DMS 273 (cell line): ENCODE measurements around the gene NDUFAF4.

ENCODE experiments used
- DNase-seq: peaks from one replicate; lab custom pipeline; 2025; ENCODE audit not compliant: unreplicated experiment; lab: John Stamatoyannopoulos, UW

The NDUFAF4 gene

DNA sequence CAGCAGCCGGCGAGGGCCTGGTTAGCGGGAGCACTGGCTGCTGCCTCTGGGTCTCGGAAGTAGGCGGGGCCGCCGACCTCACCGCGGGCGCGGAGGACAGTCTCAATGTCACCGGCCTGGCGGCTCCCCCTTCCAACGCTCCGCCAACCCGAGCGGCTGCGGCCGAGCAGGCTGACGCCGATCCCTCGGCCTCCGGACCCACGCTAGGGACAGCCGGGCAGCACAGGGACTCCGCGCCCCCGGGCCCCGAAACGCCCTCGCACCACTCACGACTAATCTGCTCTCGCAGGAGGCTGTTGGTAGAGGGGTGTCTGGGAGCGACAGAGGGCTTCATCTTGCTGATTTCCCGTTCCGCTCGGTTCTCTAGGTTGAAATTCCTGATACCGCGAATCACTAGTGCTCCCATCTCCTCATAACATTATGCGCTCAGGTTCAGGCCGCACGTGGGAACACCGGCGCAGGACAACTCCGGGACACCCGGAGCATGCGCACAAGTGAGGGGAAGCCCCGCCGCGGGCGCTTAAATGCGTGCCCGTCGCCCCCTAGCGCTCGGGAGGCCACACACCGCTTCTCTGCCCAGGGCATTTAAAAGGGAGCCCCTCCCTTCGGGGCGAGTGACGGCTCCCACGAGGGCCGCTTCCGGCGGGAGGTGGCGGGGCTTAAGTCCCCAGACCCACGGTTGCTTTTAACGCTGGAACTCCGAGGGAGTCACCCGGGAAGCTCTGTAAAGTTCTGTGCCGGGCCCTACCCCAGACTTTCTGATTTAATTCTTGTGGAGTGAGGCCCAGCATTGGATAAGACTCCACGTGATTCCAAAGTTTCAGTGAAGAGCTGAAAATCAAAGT lies at the start of gene NDUFAF4:
Gene NDUFAF4, minus strand, starts transcription at position 496 of the 845 bp plus-strand sequence. Its CDS starts 90 bp downstream, at position 406.
- DNase-seq = peak; percentile 99

DNA sequence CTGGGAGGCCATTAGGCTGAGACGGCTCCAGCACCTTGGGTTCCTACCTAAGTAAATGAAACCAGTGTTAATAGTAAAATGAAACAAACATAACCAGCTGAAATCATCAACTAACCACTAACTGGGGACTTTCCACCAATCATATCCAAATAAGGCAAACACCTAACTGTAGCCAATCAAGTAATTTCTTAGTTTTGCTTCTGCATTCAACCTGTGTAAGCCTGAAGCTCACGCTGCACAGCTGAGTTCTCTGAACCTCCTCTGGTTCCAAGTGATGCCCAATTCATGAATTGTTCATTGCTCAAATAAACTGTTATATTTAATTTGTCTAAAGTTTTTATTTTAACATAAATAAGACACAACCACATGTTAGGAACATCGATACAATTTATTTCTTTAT lies 49.4 kb upstream of the NDUFAF4 start:
- no peak for DNase-seq

DNA sequence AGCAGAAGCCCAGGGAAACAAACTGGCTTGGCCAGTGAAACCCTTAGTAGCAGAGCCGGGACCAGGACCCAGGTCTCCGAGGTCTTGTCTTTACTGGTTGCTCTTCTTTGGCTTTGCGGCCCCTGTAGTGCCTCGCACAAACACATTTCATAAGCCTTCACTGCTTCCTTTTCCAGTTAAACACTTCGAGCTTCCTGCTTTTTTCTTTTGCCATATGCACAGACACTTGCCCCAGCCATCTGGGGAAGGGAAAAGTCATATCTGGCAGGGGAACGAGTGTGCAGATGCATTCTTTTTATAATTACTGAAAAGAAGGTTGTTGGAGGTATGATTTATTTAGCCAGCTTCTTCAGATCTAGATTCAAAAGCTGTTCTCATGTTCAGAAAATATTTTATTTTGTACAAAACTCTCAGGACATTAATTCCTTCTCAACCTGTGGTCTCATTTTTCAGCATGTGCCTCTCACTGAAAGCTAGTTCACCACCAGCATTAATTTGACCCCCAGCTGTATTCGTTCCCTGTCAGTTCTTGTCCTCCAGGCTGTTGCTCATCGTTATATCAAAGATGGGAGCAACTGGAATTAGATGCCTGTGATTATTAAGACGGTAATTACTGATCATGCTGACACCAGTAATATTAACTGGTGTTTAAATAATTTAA lies 46.0 kb upstream of the NDUFAF4 start:
- peak; percentile 71 for DNase-seq

DNA sequence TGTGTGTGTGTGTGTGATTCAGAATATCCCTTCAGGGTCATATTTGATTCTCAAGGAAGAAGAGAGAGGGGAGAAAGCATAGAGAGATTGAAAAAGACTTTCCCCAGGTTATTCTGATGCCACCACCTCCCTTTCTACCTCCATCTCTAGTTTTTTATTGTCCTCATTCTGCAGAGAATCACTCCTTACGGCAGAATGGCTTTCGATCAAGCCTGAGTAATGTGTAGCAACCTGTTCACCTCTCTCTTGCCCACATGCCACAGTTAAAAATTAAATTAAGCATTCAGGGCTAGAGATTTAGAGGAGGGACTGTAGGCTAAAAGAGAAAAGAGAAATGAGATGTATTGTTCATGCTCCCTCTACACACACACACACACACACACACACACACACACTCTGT lies 45.0 kb upstream of the NDUFAF4 start:
- peak; percentile 39 for DNase-seq

DNA sequence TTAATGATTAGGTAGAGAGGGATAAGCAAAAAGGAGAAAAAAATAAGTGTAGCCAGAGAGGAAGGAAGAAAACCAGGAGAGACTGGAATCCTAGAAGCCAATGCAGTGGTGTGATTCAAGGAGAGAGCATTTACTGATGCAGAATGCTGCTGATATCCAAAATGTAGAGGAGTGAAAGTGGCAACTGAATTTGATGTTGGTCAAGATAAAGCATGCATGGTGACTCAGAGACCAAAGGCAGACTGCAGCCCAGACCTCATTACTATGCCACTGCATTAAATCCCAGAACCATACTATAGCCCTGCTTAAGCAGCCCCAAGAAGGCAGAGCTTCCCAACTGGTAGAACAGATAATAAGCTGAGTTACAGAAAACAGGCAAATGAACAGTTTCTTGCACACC lies 42.6 kb upstream of the NDUFAF4 start:
- DNase-seq = no peak

DNA sequence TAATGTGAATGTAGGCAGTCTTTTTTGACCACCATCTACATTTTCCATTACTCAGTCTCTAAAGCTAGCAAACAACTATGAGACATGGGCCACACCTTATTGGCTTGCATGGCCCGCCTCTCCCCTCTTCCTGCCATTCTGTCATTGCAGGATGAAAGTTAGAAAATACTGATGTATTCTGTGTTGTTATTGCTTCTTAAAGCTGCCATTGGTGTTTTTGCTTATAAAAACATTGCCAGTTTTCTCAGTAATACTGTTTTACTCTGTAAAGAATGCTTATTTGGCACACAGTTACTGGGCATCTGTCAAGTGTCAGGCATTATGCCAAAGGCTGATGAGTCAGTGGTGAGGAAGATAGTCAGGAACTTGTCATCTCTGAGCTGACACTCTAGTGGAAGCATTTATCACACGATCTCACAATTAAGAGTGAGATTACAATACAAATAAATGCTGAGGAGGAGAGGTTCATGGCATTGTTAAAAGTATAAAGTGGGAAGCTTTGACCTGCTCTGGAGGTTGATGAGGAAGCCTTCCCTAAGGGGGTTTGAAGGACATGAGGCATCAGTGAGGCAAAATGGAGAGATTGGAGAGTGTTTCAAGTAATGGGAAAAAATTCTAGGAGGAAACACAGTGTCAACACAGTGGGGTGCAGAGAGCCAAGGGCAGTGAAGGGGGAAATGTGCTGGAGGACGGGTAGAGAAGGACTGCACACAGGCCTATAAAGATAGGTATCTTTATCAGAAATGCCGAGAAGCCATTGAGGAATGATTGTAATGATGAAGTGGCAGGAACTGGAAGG lies 41.5 kb upstream of the NDUFAF4 start:
- DNase-seq = peak; percentile 79

DNA sequence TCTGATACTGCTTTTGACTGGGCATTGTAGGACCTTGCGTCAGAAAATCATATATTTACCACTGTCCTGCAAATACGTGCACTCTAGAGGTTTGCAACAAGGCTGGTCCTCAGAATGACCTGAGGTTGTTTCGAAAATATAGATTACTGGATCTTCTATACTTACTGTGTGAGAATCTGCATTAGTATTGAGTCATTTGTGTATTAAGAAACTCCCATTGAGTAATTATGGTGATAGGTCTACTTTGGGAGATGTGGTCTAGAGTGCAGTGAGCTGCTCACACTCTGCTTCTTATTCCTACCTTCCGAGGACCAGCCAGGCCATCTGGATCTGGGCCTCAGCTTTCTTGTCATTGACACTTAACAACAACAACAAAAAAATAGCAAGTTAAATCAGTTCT lies 36.4 kb upstream of the NDUFAF4 start:
- DNase-seq = no peak

DNA sequence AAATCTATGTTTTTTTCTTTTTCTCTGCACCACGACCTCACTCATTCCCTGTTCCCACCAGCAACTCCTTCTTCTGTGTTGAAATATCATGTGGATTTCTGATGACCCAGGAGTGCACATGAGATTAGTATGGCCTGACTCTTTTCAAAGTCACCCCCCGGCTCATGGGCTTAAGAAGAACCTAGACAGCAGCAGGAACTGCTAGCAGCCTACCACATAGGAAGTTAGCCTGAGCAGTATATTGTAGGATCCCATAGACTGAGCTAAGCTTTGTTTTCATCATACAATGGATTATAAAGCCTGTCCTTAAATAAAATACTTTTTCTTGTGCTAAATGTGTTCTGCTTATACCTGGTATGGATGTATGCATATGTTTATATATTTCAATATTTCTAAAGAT lies 33.5 kb upstream of the NDUFAF4 start:
- DNase-seq = no peak

DNA sequence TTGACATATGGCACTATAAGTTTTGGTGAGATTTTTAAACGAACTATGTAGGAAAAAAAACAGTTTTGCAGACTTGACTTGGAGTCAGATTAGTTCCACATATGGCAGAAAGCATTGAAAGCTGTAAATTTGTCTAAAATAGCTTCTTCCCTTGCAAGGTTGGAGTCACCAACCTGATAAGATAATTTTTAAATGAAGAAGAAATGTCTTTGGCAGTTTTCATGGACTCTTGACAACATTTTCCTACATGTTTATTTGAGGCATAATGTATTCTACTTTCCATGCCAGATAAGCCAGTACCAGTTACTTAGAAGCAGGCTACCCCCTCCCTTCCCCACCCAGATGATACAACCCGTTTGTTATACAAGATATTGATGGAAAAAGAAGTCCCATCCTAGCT lies 32.0 kb upstream of the NDUFAF4 start:
- DNase-seq = no peak

DNA sequence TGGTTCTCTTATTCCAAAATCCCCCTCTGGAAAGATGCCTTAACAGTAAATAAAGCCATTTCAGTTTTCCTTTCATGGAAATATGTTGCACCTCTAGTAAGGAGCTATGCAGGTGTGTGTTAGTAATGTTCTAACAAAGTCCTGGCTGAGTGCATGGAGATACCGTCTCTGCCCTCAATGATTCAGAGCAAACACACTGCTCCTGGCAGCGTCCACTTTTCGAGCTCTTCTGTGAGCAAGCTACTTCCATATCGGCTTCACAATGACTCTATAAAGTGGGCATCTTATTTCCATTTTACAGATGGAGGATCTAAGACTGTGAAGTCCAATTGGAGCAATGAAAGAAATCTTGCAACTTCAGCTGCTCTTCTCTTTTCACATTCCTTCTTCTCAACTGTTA lies 30.0 kb upstream of the NDUFAF4 start:
- no peak for DNase-seq

DNA sequence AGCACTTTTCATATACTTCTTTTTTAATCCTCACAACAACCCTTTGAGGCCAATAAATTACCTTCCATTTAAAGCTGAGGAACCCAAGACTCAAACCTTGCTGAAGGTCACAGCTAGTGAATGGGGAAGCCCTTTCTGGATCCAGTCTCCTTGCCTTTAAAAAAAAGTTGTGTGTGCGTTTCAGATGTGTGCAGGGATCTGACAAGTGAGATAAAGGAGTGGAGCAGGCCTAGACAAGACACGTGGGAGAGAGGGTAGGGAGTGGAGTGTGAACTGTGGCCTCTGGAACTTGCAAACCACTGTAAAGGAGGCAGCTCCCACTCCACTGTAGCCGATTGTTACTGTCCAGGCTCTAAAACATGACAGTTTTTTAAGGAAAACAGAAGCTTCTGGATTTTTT lies 28.7 kb upstream of the NDUFAF4 start:
- no peak for DNase-seq

DNA sequence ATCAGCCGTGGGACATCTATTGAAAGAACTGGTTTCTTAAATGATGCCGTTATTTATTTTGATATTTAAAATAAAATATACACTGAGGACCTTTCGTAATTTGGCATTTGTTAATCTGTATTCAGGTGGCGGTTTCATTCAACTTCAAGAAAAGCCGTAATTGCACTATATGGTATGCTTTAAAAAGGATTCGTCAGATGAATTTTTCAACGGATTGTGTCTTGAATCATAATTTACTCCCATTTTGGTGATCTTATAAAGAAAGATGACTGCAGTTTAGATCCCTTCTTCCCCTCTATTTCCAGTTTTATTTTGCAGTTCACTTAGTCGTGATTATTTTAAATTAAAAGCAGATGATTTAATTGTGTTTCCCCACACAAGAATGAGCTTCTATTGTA lies 27.6 kb upstream of the NDUFAF4 start:
- no peak for DNase-seq

DNA sequence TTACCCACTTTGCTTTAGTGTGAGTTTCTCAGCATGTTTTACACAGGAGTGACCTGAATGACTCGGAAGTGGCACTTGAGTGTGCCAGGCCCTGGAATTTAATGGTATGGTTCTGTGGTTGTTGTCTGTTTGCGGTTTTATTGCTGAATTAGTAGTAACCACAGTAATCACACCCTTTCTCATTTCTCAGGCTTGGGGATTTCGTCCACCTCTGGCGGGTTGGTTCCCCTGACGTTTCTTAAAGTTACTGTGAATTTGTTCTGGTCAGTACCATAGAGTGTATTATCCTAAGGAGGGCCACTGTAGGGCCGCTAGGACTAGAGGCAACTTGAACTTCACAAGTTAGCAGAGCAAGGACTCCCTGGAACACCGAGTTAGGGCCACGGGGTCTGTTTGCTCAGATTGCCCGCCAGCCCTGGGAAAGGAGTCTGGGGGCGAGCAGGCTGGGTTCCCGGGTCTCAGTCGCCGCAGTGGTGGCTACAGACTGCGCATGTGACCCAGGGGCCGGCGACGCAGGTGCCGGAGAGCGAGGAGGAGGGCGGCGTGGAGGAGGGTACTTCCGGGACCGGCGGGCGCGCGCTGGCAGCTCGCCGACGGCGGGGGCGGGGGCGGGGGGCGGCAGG lies 26.3 kb upstream of the NDUFAF4 start:
- no peak for DNase-seq

DNA sequence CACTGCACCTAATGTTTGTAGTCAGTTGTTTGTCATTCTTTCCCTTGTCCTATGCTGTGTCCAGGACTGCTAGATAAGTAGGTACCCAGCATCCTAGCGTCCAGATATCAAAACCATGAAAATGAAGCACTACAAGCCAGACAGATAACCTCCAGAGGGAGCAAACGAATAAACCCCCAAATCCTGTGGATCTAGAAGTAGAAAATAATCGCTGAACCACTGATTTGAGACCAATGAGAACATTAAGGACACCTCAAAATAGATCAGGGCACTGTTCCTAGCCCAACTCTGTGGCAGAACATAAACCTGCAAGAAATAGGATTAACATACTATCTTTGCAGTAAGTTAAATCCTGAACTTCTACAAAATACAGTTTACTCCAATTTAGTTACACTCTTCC lies 25.7 kb upstream of the NDUFAF4 start:
- DNase-seq = no peak

DNA sequence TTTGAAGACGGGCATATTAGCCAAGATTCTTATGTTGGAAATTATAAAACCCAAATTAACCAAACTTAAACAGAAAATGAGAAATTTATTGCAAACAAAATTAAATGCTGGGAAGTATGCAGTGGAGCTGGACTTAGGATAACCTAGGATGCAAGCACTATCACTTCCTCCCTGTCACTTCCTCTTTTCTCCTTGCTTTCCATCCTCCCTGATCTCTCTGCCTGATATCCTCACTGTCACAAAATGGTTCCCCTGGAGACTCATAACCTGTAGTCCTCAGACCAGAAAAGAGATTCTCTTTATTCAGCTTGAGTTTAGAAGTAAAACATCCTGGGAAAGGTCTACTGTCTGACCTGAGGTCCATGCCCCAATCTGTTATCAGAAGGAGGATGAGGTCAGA lies 19.4 kb upstream of the NDUFAF4 start:
- no peak for DNase-seq

DNA sequence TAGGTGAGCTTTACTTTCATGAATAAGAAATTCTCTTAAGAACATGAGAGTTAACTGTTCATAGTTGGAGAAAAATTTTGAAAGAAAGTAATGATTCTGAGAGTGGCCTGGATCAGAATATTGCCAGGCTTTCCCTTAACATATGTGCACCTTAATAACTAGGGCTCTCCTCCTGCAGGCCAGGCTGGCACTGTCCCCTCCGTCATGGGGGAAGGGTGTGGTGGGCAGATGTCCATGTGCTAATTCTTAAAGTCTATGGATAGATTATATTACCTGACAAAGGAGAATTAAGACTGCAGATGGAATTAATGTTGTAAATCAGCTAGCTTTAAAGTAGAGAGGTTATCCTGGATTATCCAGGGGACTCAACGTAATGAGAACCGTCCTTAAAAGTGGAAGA lies 15.9 kb upstream of the NDUFAF4 start:
- no peak for DNase-seq

DNA sequence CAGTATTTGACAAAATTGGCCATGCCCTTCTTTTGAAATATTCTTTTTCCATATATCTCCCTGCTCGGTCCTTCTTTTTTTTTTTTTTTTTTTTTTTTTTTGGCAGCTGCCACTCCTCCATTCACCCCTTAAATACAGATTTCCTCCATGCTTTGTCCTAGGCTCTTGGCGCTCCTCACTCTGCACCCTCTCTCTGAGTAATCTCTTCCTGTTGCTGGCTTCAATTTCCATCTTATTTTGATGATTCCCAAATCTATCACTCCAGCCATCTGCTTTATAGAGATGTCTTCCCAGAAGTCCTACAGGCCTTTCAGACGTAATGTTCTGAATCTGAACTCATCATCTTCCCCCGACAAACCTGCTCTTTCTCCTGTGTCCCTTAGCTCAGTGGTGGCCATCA lies 14.1 kb upstream of the NDUFAF4 start:
- no peak for DNase-seq

DNA sequence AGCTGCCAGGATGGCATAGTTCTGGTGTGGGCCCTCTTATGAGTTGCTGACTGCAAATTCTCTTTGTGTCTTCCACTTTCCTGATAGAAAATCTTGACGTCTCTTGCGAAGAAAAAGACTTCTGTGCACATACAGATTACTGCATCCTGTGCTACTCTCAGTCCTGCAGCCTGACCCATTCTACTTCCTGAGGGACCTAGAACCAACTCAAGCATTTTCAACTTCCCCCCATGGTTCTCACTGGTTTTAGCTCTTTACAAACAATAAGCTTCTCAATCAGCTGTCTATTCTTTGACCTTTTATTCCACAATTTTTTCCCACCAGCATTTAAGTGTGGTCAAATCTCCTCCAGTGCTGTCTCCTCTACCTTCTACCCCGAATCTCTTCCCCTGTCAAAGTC lies 13.5 kb upstream of the NDUFAF4 start:
- no peak for DNase-seq

DNA sequence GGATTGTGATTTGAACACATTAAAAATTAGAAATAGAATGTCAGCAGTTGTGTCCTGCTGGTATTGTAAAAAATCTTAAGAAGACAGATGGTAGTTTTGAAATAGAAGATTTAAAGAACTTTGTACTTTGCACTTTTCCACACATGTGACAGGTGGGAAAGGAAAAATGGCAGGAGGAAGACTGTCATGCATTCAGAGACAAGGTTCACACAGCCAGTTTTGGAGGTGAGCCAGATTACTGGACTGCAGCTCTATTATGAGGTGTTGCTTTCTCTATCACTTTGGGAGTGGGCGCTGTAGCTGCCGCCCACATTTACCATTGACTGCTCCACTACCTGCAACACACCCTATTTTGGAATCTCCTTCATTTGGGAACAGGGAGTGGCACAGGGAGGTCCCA lies 12.1 kb upstream of the NDUFAF4 start:
- peak; percentile 29 for DNase-seq

DNA sequence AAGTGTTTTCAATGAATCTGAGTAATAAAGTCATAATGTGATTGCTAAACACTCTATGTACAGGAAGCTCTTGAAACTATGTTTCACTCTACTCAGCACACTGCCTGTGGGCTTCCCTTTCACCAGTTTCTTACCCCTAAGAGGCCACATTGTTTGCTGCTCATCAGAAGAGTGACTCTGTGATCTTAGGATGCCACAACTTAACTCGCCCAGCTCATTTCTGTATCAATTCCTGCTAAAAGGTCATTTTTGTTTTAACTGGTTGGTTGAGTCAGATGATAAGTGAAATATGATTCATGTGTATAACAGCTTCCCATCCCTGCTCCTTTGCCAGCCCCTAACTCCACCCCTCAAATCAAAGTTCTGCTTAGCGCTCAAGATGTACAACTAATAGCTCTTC lies 9.8 kb upstream of the NDUFAF4 start:
- DNase-seq = no peak

DNA sequence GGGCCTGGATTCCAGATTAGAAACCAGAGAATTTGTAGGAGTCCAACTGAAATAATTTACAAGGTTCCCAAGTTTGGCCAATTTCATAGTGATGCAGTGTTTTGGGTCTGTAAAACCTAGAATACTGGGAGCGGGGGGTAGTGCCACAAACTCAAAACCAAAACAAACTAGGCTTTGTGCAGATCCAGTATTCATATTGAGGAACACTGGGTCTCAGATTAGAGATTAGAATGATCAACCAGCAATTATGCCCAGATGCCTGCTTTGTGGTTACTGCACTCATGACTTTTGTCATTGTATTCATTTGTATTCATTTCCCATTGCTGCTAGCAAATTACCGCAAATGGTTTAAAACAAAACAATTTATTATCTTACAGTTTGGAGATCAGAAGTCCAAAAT lies 3.2 kb upstream of the NDUFAF4 start:
- no peak for DNase-seq
